GM12892 (cell line): ENCODE results near the gene TTLL4.

Experiments used
- DNase-seq: peaks from one replicate; pipeline ENCODE4 v3.0.0; 2011; ENCODE audit not compliant: insufficient read length
- FAIRE-seq: peaks from 2 replicates; lab custom pipeline; 2011; peaks lifted over from hg19 to GRCh38; lab: Jason Lieb, UNC
- POLR2A ChIP-seq: IDR thresholded peaks from 2 replicates; pipeline ENCODE4 v1.6.1; 2011; ENCODE audit warnings: low read depth, low read length, control low read depth
- POLR2AphosphoS5 ChIP-seq: IDR thresholded peaks from 2 replicates; pipeline ENCODE4 v1.6.1; 2011; ENCODE audit warnings: low read depth, low read length, control low read depth
- TAF1 ChIP-seq: IDR thresholded peaks from 2 replicates; pipeline ENCODE4 v1.6.1; 2011; ENCODE audit warnings: low read depth, mild to moderate bottlenecking, control low read depth, low read length, borderline replicate concordance

Gene TTLL4

DNA sequence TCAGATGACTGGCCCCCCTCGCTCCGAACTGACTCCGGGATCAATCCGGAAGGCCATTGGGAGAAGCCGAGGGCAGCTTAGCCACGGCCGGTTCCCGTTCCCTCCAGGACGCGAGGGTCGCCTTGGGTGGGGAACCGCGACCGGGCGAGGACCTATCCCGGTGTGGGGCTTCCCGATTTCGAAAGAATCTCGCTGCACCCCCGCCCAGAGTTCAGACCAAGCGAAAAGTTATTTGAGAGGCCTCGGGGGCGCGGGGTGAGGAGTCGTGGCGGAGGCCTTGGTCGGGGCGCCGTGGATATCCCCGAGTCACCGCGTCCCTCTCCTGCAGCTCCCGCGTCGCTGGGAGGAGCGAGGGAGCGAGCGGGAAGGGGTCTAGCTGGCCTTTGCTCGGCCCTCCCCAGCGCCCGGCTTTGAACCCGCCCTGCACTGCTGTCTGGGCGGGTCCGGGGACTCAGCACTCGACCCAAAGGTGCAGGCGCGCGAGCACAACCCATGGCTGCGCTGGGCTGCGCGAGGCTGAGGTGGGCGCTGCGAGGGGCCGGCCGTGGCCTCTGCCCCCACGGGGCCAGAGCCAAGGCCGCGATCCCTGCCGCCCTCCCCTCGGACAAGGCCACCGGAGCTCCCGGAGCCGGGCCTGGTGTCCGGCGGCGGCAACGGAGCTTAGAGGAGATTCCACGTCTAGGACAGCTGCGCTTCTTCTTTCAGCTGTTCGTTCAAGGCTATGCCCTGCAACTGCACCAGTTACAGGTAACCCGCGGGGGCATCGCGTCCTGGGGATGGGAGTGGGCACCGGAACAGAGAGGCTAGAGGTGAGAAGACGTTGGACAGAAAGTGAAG is 71.3 kb downstream of the TTLL4 start, which contains the start of gene CYP27A1:
TSS of gene CYP27A1 (plus strand) at position 457 of the 837 bp plus-strand sequence. CDS start at position 493, 36 bp downstream.
- TF ChIP-seq POLR2A (no peak), POLR2AphosphoS5 (no peak), TAF1 (no peak)
- DNase-seq: peak; percentile 24
- FAIRE-seq: no peak

DNA sequence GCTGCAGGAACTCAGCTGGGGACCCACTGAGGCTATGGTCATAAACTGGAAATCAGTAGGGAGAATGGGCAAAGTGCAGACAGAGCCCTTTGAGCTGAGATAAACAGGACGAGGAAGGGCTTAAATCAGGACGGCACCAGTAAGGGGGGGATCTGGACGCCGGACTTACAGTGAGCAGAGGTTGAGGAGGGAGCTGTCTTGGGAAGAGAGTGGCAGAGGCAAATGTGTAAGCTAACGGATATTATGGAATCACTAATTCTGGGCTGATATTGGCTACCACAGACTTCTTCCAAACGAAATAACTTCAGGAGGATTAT is 71.9 kb downstream of the TTLL4 start:
- TF ChIP-seq POLR2A: no peak
- DNase-seq: no peak
- no peak for FAIRE-seq

DNA sequence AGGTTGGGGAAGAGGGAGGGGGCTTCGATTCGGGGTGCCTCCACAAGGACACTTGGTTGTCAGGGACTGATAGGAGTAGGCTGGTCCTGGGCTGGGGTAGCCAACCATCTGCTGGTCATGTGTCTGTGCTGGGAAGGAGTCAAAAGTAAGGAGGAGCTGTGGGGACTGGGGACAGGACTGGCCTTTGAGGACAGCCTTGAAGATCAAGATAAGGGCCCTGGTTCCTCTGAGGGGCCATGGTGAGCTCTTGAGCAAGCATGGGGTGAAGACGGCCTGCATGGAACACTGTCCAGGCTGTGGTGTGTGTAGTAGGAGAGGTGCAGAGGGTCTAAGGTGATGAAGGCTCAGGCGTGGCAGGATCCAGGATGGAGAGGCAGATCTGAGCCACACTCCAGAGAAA is 73.1 kb downstream of the TTLL4 start:
- no peak for DNase-seq
- TF ChIP-seq TAF1: no peak
- TF ChIP-seq POLR2A: no peak
- no peak for TF ChIP-seq POLR2AphosphoS5
- no peak for FAIRE-seq

DNA sequence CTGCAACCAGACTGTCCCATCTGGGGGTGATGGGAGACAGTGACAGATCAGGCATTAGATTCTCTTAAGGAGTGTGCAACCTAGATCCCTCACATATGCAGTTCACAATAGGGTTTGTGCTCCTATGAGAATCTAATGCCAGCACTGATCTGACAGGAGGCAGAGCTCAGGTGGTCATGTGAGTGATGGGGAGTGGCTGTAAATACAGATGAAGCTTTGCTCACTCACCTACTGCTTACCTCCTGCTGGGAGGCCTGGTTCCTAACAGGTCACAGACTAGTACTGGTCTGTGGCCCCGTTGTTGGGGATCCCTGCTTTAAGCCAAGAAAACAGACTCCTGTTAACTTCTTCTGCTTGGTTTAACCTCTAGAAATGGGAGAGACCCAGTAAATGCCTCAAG is 74.5 kb downstream of the TTLL4 start:
- FAIRE-seq: no peak
- TF ChIP-seq POLR2A: no peak
- TF ChIP-seq TAF1: no peak
- TF ChIP-seq POLR2AphosphoS5: no peak
- no peak for DNase-seq

DNA sequence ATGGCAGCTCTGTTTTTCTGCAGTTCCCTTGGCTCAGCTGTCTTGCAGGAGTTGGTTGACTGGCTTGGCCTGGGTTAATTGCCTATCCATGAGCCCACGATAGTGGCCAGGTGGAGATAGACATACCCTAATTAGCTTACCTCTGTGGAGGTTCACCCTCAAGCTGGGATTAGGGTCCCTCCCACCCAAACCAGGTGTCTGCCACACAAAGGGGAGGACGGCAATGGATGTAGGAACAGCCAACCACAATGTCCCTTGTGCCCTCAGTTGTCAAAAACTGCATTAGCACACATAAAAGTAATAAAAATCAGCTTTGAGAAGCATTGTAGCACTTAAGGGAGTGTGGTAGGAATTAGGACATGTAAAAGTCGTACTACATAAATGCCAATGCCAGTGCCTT is 75.5 kb downstream of the TTLL4 start:
- FAIRE-seq: no peak
- TF ChIP-seq TAF1: no peak
- TF ChIP-seq POLR2A: no peak
- TF ChIP-seq POLR2AphosphoS5: no peak
- no peak for DNase-seq

DNA sequence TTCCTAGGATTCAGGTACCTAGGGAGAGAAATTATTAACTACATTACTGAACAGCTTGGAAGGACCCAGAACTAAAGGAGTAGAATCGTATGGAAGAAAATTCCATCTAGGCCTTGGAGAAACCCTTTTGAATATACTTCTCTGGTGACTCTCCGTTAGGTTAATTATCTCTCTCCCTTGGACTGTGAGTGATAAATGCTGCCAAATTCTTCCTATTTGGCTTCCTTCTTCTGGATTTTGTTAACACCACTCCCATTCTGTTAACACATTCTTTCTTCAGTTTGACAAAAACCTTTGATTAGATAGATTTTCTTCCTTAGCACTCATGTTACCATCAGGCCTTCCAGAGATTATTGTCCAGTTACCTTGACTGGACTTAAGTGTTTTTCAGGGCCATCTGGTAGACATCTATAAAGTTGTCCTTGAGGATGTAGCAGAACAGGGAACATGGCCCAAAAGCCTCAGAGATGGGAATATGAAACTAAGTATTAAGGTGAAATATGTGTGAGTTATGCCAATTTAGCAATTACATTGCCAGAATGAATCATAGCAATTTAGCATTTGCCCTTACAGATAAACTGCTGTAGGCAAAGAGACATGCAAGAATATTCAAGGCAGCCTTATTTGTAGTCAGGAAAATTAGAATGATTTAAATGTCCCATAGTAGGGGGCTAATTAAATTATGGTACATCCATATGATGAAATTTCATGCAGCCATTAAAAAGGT is 78.1 kb downstream of the TTLL4 start:
- DNase-seq: no peak
- FAIRE-seq: no peak
- TF ChIP-seq POLR2AphosphoS5 (no peak), TAF1 (no peak), POLR2A (no peak)

DNA sequence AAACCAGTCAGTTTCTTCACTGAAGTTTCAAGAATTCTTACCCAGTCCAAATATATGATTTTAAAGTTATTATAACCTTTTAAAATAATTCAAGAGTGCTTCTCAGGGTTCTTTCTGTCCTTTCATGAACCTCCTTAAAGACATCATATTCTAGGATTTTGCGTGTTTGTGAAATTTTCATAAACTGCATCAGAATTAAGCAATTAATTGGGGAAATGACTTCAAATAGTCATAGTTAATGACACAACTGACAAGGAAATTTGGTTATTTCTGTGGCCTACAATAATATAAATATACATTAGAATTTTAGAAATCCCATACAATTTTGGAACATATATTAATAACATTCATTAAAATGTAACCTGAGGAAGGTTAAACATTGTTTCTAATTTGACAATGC is 81.8 kb downstream of the TTLL4 start:
- FAIRE-seq: no peak
- no peak for DNase-seq
- TF ChIP-seq POLR2A: no peak
- no peak for TF ChIP-seq TAF1
- no peak for TF ChIP-seq POLR2AphosphoS5

DNA sequence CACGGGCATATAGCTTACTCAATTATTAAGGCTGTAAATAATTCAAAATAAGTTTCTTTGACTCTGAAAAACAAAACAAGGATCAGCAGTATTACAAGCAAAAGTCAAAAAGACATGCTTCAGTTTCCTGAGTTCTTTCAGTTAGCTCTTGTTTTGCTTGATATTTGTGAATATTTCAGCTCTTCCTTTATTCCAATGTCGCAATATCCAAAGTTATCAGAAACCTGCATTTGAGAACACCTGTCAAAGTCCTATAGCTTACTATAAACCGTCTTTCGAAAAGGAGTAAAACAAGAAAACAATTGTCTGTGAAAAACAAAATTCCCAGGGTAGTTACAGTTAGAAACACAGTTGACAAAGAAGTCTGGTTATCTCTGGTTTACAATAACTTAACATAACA is 86.1 kb downstream of the TTLL4 start:
- TF ChIP-seq TAF1 (no peak), POLR2A (no peak), POLR2AphosphoS5 (no peak)
- FAIRE-seq: no peak
- no peak for DNase-seq

DNA sequence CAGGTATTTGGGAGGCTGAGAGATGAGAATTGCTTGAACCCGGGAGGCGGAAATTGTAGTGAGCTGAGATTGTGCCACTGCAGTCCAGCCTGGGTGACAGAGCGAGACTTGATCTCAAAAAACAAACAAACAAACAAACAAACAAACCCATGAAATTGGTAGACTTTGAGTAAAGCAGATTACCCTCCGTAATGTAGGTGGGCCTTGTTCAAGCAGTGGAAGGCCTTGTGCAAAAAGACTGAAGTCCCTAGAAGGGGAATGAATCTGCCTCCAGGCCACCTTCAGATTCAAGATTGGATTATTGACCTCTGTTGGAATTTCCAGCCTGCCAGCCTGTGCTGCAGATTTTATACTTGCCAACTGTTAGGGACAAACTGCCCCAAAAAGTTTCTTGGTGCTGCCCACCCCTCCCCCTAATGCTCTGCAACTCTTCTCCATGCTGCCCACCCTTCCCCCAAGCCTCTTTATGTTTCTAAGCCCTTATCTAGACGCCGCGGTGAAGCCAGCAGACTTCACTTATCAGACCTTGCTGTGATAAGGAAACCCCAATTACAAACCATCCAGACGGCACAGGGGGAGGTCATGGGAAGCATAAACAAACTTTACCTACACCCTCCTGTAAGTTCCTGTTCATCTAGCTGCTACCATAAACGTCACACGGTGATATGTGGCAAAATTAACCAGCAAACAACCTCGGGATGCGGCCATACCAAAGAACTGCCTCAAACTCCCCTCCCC is 88.3 kb downstream of the TTLL4 start:
- TF ChIP-seq TAF1 (no peak), POLR2A (no peak), POLR2AphosphoS5 (no peak)
- DNase-seq (no peak), FAIRE-seq (no peak)

DNA sequence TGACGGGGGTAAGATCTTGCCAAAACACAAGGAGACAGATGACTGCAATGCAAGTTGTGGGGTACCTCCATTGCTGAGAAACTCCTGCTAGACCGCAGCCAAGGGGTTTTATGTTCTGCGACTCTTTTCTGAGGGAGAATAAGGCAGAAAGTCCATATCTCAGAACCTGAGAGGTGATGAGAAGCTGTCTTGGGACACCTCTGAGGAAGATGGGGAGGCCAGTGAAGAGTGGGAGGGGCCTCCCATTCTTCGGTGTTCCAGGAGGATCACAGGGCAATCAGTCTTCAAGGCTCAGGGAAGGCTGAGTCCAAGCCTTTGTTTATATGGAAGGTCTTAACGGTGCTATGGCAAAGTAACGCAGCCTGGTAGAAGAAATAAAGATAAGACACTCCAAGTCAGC is 89.4 kb downstream of the TTLL4 start:
- no peak for TF ChIP-seq POLR2A
- FAIRE-seq (no peak), DNase-seq (no peak)

DNA sequence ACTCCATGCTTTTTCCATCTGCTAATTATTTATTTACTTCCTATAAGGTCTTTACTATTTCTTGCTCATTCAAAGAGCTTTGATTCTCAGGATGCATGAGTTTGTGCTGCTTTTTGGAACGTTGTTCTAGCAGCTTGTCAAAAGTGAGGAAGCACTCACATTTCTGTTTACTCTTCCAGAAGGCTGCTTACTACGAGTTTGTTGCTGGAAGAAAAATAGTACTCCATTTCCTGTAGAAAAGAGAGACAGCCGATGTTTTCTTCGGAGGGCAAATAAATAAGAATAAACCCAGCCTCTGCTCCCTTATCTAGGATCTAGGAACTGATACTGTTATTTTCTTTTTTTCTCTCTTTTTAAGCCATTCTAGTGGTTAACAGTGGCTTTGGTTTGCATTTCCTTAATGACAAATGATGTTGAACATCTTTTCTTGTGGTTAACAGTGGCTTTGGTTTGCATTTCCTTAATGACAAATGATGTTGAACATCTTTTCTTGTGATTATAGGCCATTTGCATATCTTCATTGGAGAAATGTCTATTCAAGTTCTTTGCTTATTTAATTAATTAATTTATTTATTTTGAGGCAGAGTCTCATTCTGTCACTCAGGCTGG is 91.9 kb downstream of the TTLL4 start:
- TF ChIP-seq POLR2AphosphoS5: no peak
- TF ChIP-seq TAF1: no peak
- no peak for TF ChIP-seq POLR2A
- FAIRE-seq: peak; percentile 65
- no peak for DNase-seq
